Right lobe of liver (tissue), 4 donors: ENCODE measurements around the gene KLHL35.

Source experiments
- POLR2A ChIP-seq: fragments of 450-650 bp; IDR thresholded peaks from one replicate; pipeline ENCODE4 v1.6.1; 2017; ENCODE audit warnings: antibody characterized with exemption, mild to moderate bottlenecking
- TF ChIP-seq, protein P1 (sequence below), 4 donors: fragments of 200-600 bp in 3 of 4; fragments of 450-650 bp in 1 of 4; IDR thresholded peaks; one replicate each; pipeline versions ENCODE4 v1.5.1 to v1.8.0; 2016 to 2022; ENCODE audit warnings: antibody characterized with exemption in 4 of 4, mild to moderate bottlenecking in 2 of 4
- donor health status: DM: no; HTN: no; CAD: no.
- donor health status: DM: no; HTN: no; CAD: no.
- donor health status: DM: no; HTN: yes; CAD: no.

DNA sequence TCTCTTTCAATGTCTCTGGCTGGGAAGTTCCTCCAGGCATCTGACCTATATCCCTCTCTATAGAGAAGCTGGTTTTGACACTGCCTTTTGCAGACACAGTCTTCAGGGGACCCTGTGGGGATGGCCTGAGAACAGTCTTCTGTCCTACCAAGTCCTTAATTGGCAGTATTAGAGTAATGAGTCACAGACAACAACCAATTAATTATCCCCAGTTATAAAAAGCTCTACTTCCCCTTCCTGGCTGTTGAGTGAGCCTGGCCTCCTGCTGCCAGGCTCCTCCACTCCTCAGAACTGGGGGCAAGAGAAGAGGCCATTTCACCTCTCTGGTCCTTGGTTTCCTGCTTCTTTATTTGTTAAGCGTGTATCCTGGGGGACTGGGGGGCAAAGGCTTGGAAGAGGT, 41.2 kb upstream of the KLHL35 start:
- TF ChIP-seq POLR2A = no peak
- TF ChIP-seq, protein P1, sequence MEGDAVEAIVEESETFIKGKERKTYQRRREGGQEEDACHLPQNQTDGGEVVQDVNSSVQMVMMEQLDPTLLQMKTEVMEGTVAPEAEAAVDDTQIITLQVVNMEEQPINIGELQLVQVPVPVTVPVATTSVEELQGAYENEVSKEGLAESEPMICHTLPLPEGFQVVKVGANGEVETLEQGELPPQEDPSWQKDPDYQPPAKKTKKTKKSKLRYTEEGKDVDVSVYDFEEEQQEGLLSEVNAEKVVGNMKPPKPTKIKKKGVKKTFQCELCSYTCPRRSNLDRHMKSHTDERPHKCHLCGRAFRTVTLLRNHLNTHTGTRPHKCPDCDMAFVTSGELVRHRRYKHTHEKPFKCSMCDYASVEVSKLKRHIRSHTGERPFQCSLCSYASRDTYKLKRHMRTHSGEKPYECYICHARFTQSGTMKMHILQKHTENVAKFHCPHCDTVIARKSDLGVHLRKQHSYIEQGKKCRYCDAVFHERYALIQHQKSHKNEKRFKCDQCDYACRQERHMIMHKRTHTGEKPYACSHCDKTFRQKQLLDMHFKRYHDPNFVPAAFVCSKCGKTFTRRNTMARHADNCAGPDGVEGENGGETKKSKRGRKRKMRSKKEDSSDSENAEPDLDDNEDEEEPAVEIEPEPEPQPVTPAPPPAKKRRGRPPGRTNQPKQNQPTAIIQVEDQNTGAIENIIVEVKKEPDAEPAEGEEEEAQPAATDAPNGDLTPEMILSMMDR (IDR thresholded peaks at IDR 0.05) = no peak
